Fibroblast of pulmonary artery (primary cell): ENCODE measurements around the gene AKAP7.

Source experiments
- DNase-seq: peaks from one replicate; pipeline ENCODE4 v3.0.0-alpha.2; 2010; ENCODE audit warnings: low read depth
- H3K4me3 ChIP-seq: replicated peaks from 2 replicates; pipeline ENCODE4 v1.5.1; 2011; ENCODE audit warnings: low read depth, mild to moderate bottlenecking, control low read depth, low read length, moderate library complexity
- CTCF ChIP-seq: IDR thresholded peaks from 2 replicates; pipeline ENCODE4 v1.5.1; 2011; ENCODE audit warnings: mild to moderate bottlenecking, control low read depth, low read length, inconsistent platforms; ENCODE audit errors: missing control alignments

Gene AKAP7

GRCh38 chr6:131156411-131156810, 21.1 kb downstream of the AKAP7 start:
- no peak overlapping the region for H3K4me3 ChIP-seq
- TF ChIP-seq CTCF: no peak
- no peak for DNase-seq

GRCh38 chr6:131159578-131159977, 24.3 kb downstream of the AKAP7 start:
- H3K4me3 ChIP-seq: no peak overlapping the region
- DNase-seq: peak; percentile 28
- TF ChIP-seq CTCF: no peak

GRCh38 chr6:131160254-131160758, 25.0 kb downstream of the AKAP7 start:
- H3K4me3 ChIP-seq: no peak overlapping the region
- DNase-seq: no peak
- no peak for TF ChIP-seq CTCF

- no peak for DNase-seq
- no peak for TF ChIP-seq CTCF
Measured at GRCh38 chr6:131161987-131162386, 26.7 kb downstream of the AKAP7 start.

GRCh38 chr6:131163886-131164285, 28.6 kb downstream of the AKAP7 start:
- peak; percentile 75 for DNase-seq
- no peak overlapping the region for H3K4me3 ChIP-seq
- TF ChIP-seq CTCF: no peak

More at GRCh38 chr6:131161987-131162386, 26.7 kb downstream of the AKAP7 start:
- no peak overlapping the region for H3K4me3 ChIP-seq

GRCh38 chr6:131164506-131164905, 29.2 kb downstream of the AKAP7 start:
- no peak for TF ChIP-seq CTCF
- no peak overlapping the region for H3K4me3 ChIP-seq
- peak; percentile 18 for DNase-seq

- no peak for TF ChIP-seq CTCF
- no peak overlapping the region for H3K4me3 ChIP-seq
- peak; percentile 31 for DNase-seq
Measured at GRCh38 chr6:131167773-131168172, 32.5 kb downstream of the AKAP7 start.
